OCI-LY3 (cell line): ENCODE measurements around the gene NGB.

Experiments used
- EZH2phosphoT487 ChIP-seq: fragments of 200-600 bp; shearing (Covaris generic); IDR thresholded peaks from 2 replicates; pipeline ENCODE4 v1.6.1; 2018; ENCODE audit warnings: antibody characterized with exemption, mixed run types, low read depth
- TF ChIP-seq, protein P1 (sequence below): fragments of 200-600, 300-600 bp; sonication (generic); IDR thresholded peaks from 2 replicates; pipeline ENCODE4 v1.5.1; 2014; ENCODE audit warnings: antibody characterized with exemption, low read length, low read depth

DNA sequence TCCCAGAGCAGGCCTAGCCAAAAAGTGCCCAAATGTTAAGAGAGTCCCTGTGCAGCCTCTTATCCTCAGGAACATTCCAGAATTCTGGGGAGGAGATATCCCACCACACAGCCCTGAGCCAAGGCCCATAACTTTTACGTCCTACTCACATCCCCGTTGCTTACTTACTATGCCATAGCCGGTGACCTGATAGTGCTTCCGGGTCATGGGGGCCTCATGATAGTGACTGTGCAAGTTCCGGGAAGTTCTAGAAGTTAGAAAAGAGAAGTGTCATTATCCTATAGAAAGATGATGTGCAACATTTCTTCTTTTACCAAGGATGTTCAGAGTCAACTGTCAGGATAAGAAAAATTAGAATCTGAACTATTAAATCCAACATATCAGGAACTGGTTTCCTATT, 15.6 kb upstream of the NGB start:
- TF ChIP-seq, protein P1, sequence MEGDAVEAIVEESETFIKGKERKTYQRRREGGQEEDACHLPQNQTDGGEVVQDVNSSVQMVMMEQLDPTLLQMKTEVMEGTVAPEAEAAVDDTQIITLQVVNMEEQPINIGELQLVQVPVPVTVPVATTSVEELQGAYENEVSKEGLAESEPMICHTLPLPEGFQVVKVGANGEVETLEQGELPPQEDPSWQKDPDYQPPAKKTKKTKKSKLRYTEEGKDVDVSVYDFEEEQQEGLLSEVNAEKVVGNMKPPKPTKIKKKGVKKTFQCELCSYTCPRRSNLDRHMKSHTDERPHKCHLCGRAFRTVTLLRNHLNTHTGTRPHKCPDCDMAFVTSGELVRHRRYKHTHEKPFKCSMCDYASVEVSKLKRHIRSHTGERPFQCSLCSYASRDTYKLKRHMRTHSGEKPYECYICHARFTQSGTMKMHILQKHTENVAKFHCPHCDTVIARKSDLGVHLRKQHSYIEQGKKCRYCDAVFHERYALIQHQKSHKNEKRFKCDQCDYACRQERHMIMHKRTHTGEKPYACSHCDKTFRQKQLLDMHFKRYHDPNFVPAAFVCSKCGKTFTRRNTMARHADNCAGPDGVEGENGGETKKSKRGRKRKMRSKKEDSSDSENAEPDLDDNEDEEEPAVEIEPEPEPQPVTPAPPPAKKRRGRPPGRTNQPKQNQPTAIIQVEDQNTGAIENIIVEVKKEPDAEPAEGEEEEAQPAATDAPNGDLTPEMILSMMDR = no peak
- TF ChIP-seq EZH2phosphoT487 = no peak
